Measurements from ENCODE around the gene TOM1L2.

The TOM1L2 gene

GRCh38 chr17:17851103-17852002 is 120.8 kb downstream of the TOM1L2 start:
- DNase-seq (ENCODE audit: low read depth): no peak
- no peak overlapping the region for H3K4me3 ChIP-seq (ENCODE audit: low read depth, low read length)
- no peak for TF ChIP-seq CTCF (conservative IDR thresholded peaks at IDR 0.05; ENCODE audit: low read depth, low read length)

- peak; percentile 97 for DNase-seq (ENCODE audit: low read depth)
Observed at GRCh38 chr17:17849845-17850373, 122.3 kb downstream of the TOM1L2 start.

DNA sequence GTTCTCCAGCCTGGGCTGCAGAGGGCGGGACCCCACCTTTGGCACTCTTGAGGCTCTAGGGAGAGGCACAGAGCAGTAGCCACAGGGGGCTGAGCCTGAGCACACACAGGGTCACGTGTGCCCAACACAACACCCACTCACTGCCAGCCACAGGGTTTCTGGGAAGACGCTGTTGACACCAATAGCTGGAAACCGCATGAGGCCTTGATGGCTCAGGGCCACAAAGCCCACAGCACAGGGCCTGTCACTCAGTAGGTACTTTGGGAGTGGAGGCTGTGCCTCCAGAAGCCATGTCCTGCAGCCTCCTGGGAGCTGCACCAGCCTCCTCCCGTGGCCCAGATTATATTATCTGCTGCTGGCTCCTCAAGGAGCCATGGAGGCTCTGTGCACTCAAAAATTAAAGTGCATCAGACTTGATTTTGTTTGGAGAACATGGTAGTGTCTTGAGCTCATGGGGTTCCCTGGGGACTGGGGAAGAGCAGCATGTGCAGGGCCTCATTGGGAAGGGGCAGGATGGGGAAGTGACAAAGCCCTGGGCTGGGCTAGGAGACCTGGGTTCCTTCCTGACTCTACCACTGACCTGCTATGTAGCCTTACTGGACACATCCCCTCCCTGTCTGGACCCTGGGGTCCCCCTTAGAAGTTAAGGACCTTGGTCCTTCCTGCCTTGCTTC is 122.9 kb downstream of the TOM1L2 start:
- TF ChIP-seq CTCF (conservative IDR thresholded peaks at IDR 0.05; ENCODE audit: low read depth, low read length): no peak
- no peak overlapping the region for H3K4me3 ChIP-seq (ENCODE audit: low read depth, low read length)
- peak; percentile 83 for DNase-seq (ENCODE audit: low read depth)

More at GRCh38 chr17:17849845-17850373, 122.3 kb downstream of the TOM1L2 start:
- TF ChIP-seq CTCF (conservative IDR thresholded peaks at IDR 0.05; ENCODE audit: low read depth, low read length): peak; percentile 50
- H3K4me3 ChIP-seq (ENCODE audit: low read depth, low read length): no peak overlapping the region

- H3K4me3 ChIP-seq (ENCODE audit: low read depth, low read length): no peak overlapping the region
- no peak for DNase-seq (ENCODE audit: low read depth)
- no peak for TF ChIP-seq CTCF (conservative IDR thresholded peaks at IDR 0.05; ENCODE audit: low read depth, low read length)
Observed at GRCh38 chr17:17848311-17849082, 123.7 kb downstream of the TOM1L2 start.

- no peak for TF ChIP-seq CTCF (conservative IDR thresholded peaks at IDR 0.05; ENCODE audit: low read depth, low read length)
- no peak overlapping the region for H3K4me3 ChIP-seq (ENCODE audit: low read depth, low read length)
- no peak for DNase-seq (ENCODE audit: low read depth)
Observed at GRCh38 chr17:17847726-17848125, 124.5 kb downstream of the TOM1L2 start.

DNA sequence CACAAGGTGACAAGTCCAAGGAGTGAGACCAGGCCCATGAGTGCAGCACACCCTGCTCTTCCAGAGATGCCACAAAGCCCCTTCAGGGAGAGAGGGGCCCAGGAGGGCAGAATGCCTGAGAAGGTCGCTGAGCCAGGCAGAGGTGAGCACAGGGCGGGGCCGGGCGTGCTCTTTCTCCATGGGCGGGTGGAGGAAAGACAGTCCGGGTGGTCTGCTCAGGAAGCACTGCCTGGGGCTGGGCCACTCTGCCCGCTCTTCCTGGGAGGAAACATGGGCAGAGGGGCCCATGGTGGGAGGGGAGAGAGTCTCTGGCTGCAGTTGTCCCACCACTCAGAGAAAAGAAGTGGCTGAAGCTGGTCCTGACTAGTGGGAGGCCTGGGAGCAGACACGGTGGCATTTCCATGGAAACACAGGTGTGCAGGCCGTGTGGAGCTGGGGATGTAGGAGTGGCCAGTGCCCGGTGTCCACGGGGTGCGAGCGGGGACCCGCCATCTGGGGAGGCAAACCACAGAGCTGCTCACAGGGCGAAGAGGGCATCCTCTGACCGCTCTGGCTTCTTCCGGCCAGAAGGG is 125.0 kb downstream of the TOM1L2 start:
- no peak for DNase-seq (ENCODE audit: low read depth)
- TF ChIP-seq CTCF (conservative IDR thresholded peaks at IDR 0.05; ENCODE audit: low read depth, low read length): no peak
- H3K4me3 ChIP-seq (ENCODE audit: low read depth, low read length): no peak overlapping the region

Data from choroid plexus epithelial cell (primary cell).